Measurements from ENCODE around the gene DNAJC18.
"Not testable (repeated sequence)": the region's sequence is repeated elsewhere in the genome, so short reads cannot be mapped to it uniquely, and the experiment has no call there.

The DNAJC18 gene

GRCh38 chr5:139460455-139460854 lies 21.1 kb upstream of the DNAJC18 start:
- DNase-seq, result no peak

- DNase-seq, result no peak
Measured at GRCh38 chr5:139459451-139459934, 20.2 kb upstream of the DNAJC18 start.

DNA sequence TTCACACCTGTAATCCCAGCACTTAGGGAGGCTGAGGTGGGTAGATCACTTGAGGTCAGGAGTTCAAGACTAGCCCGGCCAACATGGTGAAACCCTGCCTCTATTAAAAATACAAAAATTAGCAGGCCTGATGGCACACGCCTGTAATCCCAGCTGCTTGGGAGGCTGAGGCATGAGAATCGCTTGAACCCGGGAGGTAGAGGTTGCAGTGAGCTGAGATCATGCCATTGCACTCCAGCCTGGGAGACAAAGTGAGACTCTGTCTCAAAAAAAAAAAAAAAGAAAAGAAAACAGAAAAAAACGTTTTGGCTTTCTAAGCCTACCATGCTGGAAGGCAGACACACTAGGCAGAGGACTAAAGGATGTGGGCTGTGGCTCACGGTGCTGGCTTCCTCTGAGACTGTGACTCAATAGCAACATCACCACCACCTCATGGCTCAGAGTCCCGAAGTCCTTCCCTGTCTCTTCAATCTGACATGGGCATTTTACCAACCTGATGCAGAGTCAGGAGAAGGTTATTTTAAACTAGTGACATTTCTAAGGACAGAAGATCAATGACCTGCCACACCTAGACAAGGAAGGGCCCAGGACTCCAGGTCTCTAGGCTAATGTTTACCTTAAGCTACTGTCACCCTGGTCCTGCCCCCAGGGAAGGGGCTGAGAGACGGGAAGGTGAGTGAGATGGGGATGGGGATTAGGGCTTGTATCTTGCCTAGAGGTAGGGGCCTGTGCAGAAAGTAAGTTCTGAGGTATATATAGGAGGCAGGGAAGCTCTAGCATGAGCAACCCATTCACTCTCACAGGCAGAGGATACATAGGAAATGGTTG lies 19.5 kb upstream of the DNAJC18 start:
- DNase-seq, result no peak

DNA sequence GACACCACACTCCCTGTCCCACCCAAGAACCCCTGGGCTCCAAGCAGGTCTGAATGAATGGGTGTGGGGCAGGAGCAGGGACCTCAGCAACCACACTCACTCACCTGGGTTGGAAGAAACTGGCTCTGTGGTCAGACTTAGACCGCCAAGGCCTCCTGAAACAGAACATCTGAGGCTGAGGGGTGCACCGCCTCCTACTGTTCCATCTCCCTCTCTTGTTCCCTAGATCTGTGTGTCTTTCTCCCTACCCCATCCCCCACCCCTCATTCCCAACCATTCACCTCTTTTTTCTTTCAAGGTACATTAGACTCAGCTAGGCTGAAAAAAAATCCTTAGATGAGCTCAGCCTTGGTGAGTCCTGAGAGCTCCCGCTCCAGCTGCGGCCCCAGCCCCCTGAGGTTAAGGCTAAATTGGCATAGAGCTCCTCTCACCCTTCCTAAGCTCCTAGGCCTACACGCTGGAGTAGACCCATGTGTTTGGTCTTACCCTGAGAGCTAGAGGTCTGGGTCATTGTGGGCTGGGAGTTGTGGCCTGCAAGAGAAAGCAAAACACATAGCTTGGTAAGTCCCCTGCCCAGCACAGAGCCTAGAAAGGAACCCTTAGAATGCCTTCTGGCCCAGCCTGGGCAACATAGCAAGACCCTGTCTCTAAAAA lies 18.5 kb upstream of the DNAJC18 start:
- no peak for DNase-seq

DNA sequence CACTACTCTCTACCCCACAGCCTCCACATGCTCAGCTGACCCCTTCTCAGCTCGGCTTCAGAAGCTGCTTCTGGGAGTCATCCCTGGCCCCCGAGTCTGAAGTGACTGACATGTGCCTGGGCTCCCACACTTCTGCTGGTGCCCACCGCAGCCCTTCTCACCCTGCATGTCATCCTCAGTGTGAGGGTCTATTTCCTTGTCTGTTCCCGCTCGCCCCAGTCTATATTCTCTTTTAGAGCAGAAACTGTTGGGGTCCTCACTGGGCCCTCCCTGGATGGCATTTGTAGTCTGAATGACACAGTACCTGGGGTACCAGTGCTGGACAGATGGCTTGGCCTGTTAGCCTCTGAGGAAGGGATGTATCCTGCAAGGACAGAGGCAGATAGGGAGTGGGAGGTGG lies 17.9 kb upstream of the DNAJC18 start:
- no peak for DNase-seq

DNA sequence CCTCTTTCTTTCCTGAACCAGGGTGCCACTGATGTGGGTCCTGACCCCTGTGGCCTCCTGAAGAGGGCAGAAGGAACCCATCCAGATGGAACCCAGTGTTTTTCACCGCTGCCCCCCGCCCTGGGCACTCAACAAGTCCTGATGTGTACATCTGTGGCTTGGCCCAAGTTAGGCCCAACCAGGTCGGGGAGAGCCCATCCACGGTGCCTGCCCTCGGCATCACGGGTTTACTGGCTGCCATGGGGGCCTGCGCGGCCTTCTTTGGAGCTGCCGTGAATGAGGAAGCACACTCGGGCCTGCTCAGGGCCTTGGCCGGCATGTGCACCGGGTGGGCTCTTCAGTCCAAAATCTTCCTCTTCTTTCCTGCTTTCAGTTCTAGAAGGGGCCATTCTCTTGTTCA lies 17.5 kb upstream of the DNAJC18 start:
- no peak for DNase-seq

DNA sequence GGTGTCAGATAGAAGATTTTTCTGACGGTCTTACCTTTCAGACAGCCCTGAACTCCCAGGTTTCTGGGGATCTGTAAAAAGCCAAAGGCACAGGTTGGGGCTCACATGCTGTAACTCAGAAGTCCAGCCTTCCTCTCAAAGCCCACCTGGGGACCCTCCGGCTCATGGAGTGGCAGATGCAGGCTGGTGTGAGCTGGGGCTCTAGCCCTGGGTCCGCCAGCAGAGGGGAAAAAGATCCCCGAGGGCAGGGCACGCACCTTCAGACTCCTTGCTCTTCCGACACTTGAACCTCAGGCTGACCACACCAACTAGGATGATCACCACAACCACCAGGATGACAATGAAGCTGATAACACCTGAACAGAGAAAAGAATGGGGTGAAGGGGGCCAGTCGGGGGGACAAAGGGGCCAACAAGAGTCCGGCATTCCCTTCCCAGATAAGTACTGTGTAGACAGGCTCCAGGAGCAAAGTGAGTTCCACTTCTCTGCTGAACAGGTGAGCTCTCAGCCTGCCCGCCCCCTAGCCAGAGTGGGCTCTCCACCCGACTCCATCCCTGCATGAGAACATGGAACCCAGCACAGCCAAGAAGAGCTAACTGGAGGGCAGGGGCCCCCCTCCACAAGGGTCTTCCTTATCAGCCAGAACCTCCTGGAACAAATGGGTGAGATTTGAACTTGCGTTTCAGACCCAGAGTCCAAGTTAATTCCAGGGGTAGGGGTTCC lies 15.4 kb upstream of the DNAJC18 start:
- DNase-seq, result no peak

DNA sequence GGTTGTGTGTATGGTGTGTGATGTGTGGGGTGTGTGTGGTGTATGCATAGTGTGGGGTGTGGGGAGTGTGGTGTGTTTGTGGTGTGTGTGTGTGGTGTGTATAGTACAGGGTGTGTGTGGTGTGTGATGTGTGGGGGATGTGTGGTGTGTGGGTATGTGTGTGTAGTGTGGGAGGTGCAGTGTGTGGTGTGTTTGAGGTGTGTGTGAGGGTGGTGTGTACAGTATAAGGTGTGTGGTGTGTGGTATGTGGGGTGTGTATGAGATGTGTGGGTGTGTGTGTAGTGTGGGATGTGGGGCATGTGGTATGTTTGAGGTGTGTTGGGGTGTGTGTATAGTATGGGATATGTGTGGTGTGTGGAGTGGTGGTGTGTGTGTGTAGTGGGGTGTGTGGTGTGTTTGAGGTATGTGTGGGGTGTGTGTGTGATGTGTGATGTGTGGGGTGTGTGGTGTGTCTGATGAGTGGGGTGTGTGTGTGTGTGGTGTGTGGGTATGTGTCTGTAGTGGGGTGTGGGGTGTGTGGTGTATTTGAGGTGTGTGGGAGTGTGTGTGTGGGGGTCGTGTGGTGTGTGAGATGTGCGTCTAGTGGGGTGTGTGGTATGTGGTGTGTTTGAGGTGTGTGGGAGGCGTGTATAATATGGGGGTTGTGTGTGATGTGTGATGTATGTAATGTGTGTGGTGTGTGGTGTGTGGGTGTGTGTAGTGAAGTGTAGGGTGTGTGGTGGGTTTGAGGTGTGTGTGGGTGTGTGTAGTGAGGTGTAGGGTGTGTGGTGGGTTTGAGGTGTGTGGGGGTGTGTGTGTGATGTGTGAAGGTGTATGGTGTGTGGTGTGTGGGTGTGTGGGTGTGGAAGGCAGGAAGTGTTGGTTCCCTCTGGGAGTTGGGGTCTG lies 14.6 kb upstream of the DNAJC18 start:
- no peak for DNase-seq

DNA sequence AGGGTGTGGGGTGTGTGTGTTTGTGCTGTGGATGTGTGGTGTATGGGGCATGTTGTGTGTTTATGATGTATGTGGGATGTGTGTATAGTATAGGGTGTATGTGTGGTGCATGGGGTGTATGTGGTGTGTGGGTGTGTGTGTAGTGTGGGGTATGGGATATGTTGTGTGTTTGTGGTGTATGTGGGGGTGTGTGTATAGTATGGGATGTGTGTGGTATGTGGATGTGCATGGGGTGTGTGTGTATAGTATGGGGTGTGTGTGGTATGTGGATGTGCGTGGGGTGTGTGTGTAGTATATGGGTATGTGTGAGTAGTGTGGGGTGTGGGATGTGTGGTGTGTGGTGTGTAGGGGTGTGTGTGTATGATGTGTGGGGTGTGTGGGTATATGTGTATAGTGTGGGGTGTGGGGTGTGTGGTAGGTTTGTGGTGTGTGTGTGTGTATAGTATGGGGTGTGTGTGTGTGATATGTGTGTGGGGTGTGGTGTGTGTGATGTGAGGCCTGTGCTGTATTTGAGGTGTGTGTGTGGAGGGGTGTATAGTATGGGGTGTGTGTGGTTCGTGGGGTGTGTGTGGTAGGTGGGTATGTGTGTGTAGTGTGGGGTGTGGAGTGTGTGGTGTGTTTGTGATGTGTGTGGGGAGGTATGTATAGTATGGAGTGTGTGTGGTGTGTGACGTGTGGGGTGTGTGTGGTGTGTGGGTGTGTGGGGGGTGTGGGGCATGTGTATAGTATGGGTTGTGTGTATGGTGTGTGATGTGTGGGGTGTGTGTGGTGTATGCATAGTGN lies 12.7 kb upstream of the DNAJC18 start:
- no peak for DNase-seq

GRCh38 chr5:139451176-139451575 lies 11.9 kb upstream of the DNAJC18 start:
- DNase-seq, result no peak

GRCh38 chr5:139446956-139447779 lies 7.8 kb upstream of the DNAJC18 start:
- DNase-seq, result no peak

DNA sequence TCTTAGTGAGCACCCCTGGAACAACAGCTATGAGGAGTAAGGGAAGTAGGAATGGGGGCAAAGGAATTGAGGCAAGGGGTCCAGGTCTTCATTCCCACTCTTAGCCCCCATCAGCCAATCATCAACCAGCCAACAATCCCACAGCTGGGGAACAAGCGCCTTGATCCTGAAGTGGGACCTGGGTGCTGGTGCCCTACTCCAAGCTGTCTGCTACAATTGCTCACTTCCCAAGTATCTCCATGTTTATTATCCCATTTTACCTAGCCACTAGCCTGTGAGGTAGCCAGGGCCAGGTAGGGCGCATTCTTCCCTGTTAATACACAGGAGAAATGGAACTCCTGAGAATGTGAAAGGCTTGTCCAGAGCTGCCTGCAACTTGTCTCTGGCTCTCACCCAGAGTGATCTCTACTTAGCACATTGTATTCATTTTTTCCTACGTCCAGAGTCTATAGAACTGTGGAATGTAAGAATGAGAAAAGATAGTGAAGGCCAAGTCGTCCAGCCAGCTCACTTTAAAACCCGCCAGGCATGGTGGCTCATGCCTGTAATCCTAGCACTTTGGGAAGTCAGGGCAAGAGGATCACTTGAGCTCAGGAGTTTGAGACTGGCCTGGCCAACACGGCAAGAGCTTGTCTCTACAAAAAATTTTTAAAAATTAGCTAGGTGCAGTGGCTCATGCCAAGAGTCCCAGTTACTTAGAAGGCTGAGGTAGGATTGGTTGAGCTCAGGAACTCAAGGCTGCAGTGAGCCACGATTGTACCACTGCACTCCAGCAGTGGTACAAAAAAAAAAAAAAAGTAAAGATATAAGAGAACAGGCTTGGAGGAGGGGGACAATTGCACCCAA lies 6.2 kb upstream of the DNAJC18 start:
- DNase-seq, result no peak

- no peak for DNase-seq
Measured at GRCh38 chr5:139443831-139444453, 4.6 kb upstream of the DNAJC18 start.

GRCh38 chr5:139440416-139440815 lies 1.1 kb upstream of the DNAJC18 start:
- DNase-seq, result not testable (repeated sequence)

- no peak for DNase-seq
Measured at GRCh38 chr5:139438707-139439012, 665 bp downstream of the DNAJC18 start.

DNA sequence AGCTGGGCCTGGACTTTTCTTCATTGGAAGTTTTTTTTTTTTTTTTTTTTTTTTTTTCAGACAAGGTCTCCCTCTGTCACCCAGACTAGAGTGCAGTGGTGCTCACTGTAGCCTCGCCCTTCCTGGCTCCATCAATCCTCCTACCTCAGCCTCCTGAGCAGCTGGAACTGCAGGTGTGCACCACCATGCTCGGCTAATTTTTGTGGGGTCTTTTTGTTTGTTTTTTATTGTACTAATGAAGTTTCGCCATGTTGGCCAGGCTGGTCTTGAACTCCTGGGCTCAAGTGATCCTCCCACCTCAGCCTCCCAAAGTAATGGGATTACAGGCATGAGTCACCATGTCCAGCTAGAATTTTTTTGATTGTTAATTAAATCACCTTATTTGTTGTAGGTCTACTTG lies 3.6 kb downstream of the DNAJC18 start:
- no peak for DNase-seq

- DNase-seq, result no peak
Measured at GRCh38 chr5:139431706-139432105, 7.6 kb downstream of the DNAJC18 start.

DNA sequence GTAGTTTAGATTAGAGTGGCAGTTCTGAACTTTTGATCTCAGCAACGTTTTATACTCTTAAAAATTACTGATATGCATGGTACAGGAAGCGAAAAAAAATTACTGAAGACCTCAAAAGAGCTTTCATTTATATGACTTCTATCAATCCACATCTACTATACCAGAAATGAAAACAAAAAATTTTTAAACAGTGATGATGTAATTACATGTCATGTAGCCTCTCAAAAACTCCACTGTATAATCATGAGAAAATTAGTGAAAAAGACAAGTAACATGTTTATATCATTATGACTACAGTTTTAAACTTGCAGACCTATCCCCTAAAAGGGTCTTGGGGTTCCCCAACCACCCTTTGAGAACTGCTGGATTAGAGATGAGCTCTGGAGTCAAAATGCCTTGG lies 9.3 kb downstream of the DNAJC18 start:
- DNase-seq, result no peak

DNA sequence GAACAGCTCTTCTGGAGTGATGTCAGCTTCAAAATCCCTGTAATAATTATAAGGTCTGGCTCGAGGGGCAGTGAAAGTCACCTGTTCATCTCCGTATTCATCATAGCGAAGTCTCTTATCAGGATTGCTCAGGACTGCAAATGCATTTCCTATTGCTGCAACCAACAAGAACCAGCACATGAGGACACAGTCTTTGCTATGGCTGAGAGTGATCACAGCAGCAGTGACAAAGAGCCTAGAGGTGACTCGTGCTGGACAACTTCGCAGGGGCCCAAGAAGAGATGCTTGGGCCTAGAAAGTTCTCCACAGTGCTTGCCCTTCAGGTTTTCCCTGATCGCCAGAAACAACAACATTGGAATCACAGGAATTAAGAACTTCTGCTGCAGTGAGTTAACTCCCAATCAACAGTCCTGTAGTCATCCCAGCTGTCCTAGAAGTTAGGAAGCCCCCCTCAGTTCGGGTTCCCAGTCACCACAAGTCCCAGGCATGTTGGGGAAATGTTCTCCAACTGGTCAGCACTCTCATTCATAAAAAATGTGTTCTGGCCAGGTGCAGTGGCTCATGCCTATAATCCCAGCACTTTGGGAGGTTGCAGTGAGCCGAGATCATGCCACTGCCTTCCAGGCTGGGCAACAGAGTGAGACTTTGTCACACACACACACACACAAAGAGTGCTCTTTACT lies 13.0 kb downstream of the DNAJC18 start:
- peak; percentile 60 for DNase-seq

Measured in islet precursor cell (in vitro differentiated cells).